A673 (cell line): ENCODE results near the gene KIF23.

ENCODE experiments used
- EZH2 ChIP-seq: fragments of 200-600 bp; sonication (generic); IDR thresholded peaks from 2 replicates; pipeline ENCODE4 v1.6.1; 2017; ENCODE audit warnings: borderline replicate concordance, low read depth, mild to moderate bottlenecking, mixed read lengths, antibody characterized with exemption, low read length; ENCODE audit not compliant: poor library complexity, severe bottlenecking
- TF ChIP-seq, protein P1 (sequence below): fragments of 300-800, 200-600 bp; sonication (generic); conservative IDR thresholded peaks from 2 replicates; pipeline ENCODE4 v1.5.1; 2017; ENCODE audit warnings: low read depth, mild to moderate bottlenecking, antibody characterized with exemption, low read length, moderate library complexity, mixed read lengths

DNA sequence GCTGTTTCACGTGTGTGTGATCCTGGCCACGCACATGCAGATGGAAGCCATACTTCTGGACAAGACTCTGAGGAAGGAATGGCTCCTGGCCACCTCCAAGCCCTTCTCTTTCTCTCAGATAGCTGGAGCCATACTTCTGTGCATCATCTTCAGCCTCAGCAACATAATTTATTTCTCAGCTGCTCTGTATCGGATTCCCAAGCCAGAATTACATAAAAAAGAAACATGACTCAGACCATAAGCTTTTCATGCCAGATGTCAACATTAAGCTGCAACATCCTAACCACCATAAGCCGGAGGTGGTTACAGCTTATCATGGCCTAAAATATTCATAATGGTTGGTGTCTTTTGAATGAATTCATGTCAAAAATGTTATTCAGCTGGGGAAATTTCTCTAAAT, 10.6 kb upstream of the KIF23 start:
- TF ChIP-seq, protein P1, sequence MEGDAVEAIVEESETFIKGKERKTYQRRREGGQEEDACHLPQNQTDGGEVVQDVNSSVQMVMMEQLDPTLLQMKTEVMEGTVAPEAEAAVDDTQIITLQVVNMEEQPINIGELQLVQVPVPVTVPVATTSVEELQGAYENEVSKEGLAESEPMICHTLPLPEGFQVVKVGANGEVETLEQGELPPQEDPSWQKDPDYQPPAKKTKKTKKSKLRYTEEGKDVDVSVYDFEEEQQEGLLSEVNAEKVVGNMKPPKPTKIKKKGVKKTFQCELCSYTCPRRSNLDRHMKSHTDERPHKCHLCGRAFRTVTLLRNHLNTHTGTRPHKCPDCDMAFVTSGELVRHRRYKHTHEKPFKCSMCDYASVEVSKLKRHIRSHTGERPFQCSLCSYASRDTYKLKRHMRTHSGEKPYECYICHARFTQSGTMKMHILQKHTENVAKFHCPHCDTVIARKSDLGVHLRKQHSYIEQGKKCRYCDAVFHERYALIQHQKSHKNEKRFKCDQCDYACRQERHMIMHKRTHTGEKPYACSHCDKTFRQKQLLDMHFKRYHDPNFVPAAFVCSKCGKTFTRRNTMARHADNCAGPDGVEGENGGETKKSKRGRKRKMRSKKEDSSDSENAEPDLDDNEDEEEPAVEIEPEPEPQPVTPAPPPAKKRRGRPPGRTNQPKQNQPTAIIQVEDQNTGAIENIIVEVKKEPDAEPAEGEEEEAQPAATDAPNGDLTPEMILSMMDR = no peak
- no peak for TF ChIP-seq EZH2
